Measurements from ENCODE around the gene GDF10.

GDF10 gene, protein sequence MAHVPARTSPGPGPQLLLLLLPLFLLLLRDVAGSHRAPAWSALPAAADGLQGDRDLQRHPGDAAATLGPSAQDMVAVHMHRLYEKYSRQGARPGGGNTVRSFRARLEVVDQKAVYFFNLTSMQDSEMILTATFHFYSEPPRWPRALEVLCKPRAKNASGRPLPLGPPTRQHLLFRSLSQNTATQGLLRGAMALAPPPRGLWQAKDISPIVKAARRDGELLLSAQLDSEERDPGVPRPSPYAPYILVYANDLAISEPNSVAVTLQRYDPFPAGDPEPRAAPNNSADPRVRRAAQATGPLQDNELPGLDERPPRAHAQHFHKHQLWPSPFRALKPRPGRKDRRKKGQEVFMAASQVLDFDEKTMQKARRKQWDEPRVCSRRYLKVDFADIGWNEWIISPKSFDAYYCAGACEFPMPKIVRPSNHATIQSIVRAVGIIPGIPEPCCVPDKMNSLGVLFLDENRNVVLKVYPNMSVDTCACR

DNA sequence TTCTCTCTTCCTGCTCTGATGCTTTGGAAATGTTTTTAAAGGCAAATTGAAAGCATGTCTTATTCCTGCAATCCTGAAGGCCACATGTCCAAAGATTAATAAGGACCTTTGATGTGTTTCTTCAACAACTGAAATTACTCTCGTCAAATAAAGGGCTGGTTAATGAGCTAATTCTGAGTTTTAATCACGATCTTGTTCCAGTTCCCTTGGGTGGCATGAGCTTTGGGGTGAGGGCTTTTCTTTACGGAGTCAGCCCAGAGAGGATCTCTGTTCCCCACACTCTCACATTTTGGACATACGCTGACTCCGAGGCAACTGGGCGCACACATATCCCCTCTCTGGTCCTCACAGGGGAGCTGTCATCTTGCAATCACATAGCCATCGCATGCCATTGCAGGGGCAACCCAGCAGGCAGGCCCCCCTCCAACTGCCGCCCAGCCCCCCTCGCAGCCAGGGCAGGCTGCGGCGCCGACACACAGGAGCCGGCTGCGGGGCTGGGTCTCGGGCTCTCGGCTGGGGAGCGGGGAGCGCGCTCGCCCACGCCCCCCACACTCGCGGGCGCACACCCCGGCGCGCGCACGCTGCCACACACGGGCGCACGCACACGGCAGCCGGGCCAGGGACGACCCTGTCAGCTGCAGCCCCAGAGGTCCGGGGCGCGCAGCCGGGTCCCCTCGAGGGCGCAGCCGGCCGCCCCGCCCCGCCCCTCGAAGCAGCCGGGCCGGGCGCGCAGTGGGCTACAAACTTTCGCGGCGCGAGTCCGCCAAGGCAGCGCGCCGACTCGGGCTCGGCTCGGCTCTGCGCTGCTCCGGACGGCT, at the start of gene GDF10:
Gene GDF10, plus strand, starts transcription at position 587 of the 818 bp plus-strand sequence. CDS start 455 bp downstream, outside the sequence.
- H3K4me1 Mint-ChIP-seq: peaks cover 3% of the 10 kb centered on the region
- no peak for ATAC-seq (ENCODE audit: low read depth)
- peaks cover 18% of the 10 kb centered on the region for H3K27me3 Mint-ChIP-seq
- H3K27ac Mint-ChIP-seq: no peak within 1 kb of the TSS
- no peaks in the 10 kb centered on the region for H3K9me3 Mint-ChIP-seq
- H3K36me3 Mint-ChIP-seq: no peaks in the 10 kb centered on the region
- no peak for DNase-seq (ENCODE audit: low spot score in 2 of 2)
- peak within 1 kb of the TSS; percentile 39 for H3K4me3 Mint-ChIP-seq

DNA sequence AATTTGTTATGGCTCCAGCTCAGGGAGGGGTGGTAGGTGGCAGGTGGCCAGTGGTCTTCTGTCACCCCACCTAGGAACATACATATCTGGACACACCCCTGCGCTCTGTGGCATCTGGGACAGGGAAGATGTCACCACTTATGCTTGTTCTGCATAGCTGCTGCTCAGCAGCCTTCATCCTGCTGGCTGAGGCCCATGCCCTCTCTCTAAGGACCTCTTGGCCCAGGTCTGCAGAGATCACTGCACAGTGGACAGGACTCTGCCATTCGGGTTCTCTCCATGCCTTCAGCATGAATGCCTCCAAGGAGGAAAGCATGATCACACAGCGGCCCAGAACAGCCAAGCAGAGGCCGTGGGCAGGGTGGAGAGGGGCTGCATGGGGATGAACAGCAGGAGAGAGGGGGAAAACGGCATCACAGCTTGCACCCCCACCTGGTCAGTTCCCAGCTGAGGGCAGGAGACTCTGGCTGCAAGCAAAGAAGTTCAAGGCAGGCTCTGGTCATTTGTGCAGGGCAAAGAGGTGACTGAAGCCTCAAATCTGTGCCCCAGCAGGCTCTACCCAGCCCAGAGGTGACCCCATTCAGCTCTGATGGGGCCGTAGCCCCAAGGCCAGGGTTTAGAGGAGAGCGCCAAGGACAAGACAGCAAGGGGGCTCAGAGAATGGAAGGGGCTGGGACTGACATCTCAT, 47.8 kb upstream of the GDF10 start:
- H3K27me3 Mint-ChIP-seq: no peaks in the 10 kb centered on the region
- ATAC-seq (ENCODE audit: low read depth): no peak
- peaks cover 12% of the 10 kb centered on the region for H3K4me1 Mint-ChIP-seq
- H3K9me3 Mint-ChIP-seq: no peaks in the 10 kb centered on the region
- no peak overlapping the region for H3K4me3 Mint-ChIP-seq
- no peaks in the 10 kb centered on the region for H3K36me3 Mint-ChIP-seq
- no peak overlapping the region for H3K27ac Mint-ChIP-seq
- DNase-seq (ENCODE audit: low spot score in 2 of 2): no peak

- no peak for ATAC-seq (ENCODE audit: low read depth)
- Mint-ChIP-seq H3K36me3 (no peaks in the 10 kb centered on the region), H3K4me1 (peaks cover 19% of the 10 kb centered on the region)
Measured at GRCh38 chr10:47253030-47253637, 46.9 kb upstream of the GDF10 start.

GRCh38 chr10:47253651-47254375, 46.2 kb upstream of the GDF10 start:
- Mint-ChIP-seq H3K9me3 (no peaks in the 10 kb centered on the region), H3K36me3 (no peaks in the 10 kb centered on the region), H3K4me1 (peaks cover 19% of the 10 kb centered on the region), H3K27me3 (no peaks in the 10 kb centered on the region), H3K4me3 (no peak overlapping the region), H3K27ac (no peak overlapping the region)
- ATAC-seq (ENCODE audit: low read depth): no peak
- DNase-seq (ENCODE audit: low spot score in 2 of 2): no peak

More at GRCh38 chr10:47253030-47253637, 46.9 kb upstream of the GDF10 start:
- Mint-ChIP-seq H3K9me3 (no peaks in the 10 kb centered on the region), H3K27ac (no peak overlapping the region), H3K27me3 (no peaks in the 10 kb centered on the region), H3K4me3 (no peak overlapping the region)
- no peak for DNase-seq (ENCODE audit: low spot score in 2 of 2)

GRCh38 chr10:47254611-47255010, 45.4 kb upstream of the GDF10 start:
- DNase-seq (ENCODE audit: low spot score in 2 of 2): no peak
- Mint-ChIP-seq H3K36me3 (no peaks in the 10 kb centered on the region), H3K27me3 (no peaks in the 10 kb centered on the region), H3K4me3 (no peak overlapping the region), H3K27ac (no peak overlapping the region), H3K4me1 (peaks cover 21% of the 10 kb centered on the region), H3K9me3 (no peaks in the 10 kb centered on the region)
- no peak for ATAC-seq (ENCODE audit: low read depth)

DNA sequence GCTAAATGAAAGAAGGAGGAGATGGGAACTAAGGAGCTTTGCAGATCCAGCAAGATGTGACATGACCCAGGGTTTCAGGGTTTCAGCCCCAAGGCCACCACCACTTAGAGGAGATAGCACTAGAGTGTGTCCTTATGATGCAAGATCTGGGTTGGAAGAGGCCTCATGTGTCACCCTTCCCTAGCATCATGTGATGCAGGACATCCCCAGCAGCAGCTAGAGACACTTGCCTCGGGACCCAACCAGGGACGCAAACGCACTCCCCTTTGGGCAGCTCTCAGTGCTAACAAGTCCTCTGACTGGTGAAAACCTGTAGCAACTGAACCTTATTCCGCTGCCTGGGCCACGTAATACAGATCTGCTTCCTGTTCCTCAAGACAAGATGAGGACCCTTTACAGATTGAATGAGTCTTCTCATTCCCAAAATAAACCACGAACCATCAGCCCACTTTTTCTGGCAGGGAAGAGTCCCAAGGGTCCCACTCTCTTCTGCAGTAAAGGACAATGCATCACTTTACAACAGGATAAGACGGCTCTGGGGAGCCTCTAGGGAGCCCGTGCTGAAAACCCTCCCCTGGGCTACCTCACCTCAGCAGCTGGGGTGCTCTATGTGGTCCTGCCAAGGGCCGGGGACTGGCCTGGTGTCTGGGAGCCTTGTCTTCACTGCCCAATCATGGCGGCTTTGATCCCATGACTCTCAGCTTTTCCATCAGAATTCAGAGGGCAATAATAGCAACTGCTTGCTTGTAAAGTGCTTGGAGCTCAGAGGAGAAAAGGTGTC, 44.8 kb upstream of the GDF10 start:
- no peak overlapping the region for H3K27ac Mint-ChIP-seq
- peaks cover 26% of the 10 kb centered on the region for H3K4me1 Mint-ChIP-seq
- no peaks in the 10 kb centered on the region for H3K36me3 Mint-ChIP-seq
- H3K27me3 Mint-ChIP-seq: no peaks in the 10 kb centered on the region
- no peaks in the 10 kb centered on the region for H3K9me3 Mint-ChIP-seq
- H3K4me3 Mint-ChIP-seq: no peak overlapping the region
- ATAC-seq (ENCODE audit: low read depth) (no peak), DNase-seq (ENCODE audit: low spot score in 2 of 2) (no peak)

GRCh38 chr10:47255866-47256265, 44.1 kb upstream of the GDF10 start:
- ATAC-seq (ENCODE audit: low read depth) (no peak), DNase-seq (ENCODE audit: low spot score in 2 of 2) (no peak)
- Mint-ChIP-seq H3K27ac (no peak overlapping the region), H3K4me1 (peaks cover 32% of the 10 kb centered on the region), H3K9me3 (no peaks in the 10 kb centered on the region), H3K27me3 (no peaks in the 10 kb centered on the region), H3K4me3 (no peak overlapping the region), H3K36me3 (no peaks in the 10 kb centered on the region)

GRCh38 chr10:47256751-47257336, 43.2 kb upstream of the GDF10 start:
- Mint-ChIP-seq H3K27ac (peak overlapping the region; percentile 87), H3K27me3 (no peaks in the 10 kb centered on the region), H3K9me3 (no peaks in the 10 kb centered on the region), H3K4me1 (peaks cover 42% of the 10 kb centered on the region), H3K4me3 (no peak overlapping the region), H3K36me3 (no peaks in the 10 kb centered on the region)
- DNase-seq (ENCODE audit: low spot score in 2 of 2) (no peak), ATAC-seq (ENCODE audit: low read depth) (no peak)

DNA sequence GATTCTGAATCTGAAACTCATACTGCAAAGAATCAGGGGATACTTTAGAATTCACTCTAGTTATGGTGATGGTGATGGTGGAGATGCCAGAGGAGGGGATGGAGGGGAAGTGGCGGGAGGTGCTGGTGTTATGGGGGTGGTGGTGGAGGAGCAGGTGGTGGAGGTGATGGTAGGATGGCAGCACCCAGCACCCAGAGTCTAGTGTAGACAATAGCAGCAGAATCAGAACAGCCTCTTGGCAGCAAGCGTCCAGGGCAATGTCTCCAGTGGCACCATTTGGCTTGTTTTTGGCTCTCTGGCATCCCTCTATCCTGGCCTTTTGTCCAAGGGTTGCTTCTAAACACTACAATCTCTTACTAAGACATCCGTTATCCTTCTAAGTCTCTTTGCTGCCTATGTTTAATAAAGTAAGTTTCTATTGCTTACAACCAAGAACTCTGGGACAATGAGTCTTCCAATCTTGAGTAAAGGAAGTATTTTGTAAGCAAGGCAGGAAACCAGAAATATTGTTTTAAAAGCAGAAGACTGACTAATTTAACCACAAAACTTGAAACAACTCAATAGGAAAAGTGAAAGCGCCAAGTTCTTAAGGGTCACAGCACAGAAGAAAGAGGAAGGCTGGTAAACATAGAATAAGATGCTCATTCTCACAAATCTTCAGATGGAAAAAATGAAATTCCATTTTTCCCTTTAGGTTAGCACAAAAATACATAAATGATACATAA, 42.4 kb upstream of the GDF10 start:
- DNase-seq (ENCODE audit: low spot score in 2 of 2) (peak in 1 of 2 donors; percentile 11), ATAC-seq (ENCODE audit: low read depth) (peak; percentile 40)
- peak overlapping the region; percentile 31 for H3K4me3 Mint-ChIP-seq
- H3K4me1 Mint-ChIP-seq: peaks cover 47% of the 10 kb centered on the region
- H3K27me3 Mint-ChIP-seq: no peaks in the 10 kb centered on the region
- no peaks in the 10 kb centered on the region for H3K36me3 Mint-ChIP-seq
- no peaks in the 10 kb centered on the region for H3K9me3 Mint-ChIP-seq
- H3K27ac Mint-ChIP-seq: peak overlapping the region; percentile 87

- ATAC-seq (ENCODE audit: low read depth): no peak
- no peaks in the 10 kb centered on the region for H3K36me3 Mint-ChIP-seq
- peak overlapping the region; percentile 41 for H3K27ac Mint-ChIP-seq
- H3K27me3 Mint-ChIP-seq: no peaks in the 10 kb centered on the region
- H3K9me3 Mint-ChIP-seq: no peaks in the 10 kb centered on the region
- DNase-seq (ENCODE audit: low spot score in 2 of 2): no peak
- H3K4me1 Mint-ChIP-seq: peaks cover 47% of the 10 kb centered on the region
- no peak overlapping the region for H3K4me3 Mint-ChIP-seq
Measured at GRCh38 chr10:47258921-47259320, 41.1 kb upstream of the GDF10 start.

DNA sequence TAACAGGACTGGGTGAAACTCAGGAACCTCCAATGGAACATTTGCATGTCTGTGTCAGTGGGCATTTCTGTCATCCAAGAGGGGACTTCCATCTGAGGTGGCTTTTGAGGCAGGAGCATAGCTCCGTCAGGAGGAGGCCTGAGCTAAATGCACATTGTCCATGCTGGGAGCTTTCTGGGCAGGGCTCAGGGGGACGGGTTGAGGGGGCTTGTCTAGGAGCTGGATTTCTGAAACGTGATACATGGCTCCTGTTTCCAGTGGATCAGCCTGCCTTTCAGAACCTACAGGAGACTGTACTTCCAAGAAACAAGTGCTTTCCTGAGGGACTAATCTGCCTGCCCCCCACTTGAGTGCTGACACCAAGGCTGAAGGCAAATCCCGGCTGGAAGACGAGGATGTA, 40.5 kb upstream of the GDF10 start:
- Mint-ChIP-seq H3K27me3 (no peaks in the 10 kb centered on the region), H3K4me1 (peaks cover 46% of the 10 kb centered on the region)

More for the DNA sequence above, 40.5 kb upstream of the GDF10 start:
- DNase-seq (ENCODE audit: low spot score in 2 of 2) (no peak), ATAC-seq (ENCODE audit: low read depth) (no peak)
- H3K36me3 Mint-ChIP-seq: no peaks in the 10 kb centered on the region
- no peaks in the 10 kb centered on the region for H3K9me3 Mint-ChIP-seq
- peak overlapping the region; percentile 94 for H3K27ac Mint-ChIP-seq
- H3K4me3 Mint-ChIP-seq: no peak overlapping the region
